ENCODE data around the gene TERB1.

Gene TERB1

DNA sequence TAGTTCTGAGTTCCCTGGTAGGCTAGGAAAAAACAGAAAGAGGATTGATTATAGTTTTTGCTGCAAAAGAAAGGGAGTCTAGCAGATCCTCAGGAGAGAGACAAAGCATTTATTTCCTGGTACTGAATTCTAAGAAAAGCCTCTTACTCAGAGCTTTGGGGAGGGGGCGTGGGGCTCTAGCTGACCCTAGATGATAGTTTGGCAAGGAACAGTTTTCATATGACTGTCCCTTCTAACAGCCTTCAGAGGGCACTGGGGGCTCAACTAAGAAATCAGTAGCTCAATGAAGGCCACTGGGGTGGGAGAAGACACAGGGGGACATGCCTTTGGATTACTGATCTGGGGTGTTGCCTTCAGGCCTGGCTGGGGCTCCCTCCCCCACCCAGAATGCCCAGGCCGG, 46.8 kb upstream of the TERB1 start:
- H3K36me3 ChIP-seq (ENCODE audit: control insufficient read depth, insufficient read depth, low read length), result no peaks in the 10 kb centered on the region
- H3K79me2 ChIP-seq, result no peaks in the 10 kb centered on the region
- H3K4me1 ChIP-seq, result no peaks in the 10 kb centered on the region
- no peak overlapping the region for H3K9ac ChIP-seq
- H3K4me3 ChIP-seq (ENCODE audit: low read depth, low read length), result no peak overlapping the region
- no peak for TF ChIP-seq CTCF (IDR thresholded peaks at IDR 0.05)
- H3K4me2 ChIP-seq (ENCODE audit: low read length), result no peak overlapping the region
- H3K27me3 ChIP-seq (ENCODE audit: control insufficient read depth, insufficient read depth, low read length), result no peaks in the 10 kb centered on the region
- H3K27ac ChIP-seq, result no peak overlapping the region
- no peak overlapping the region for H2AFZ ChIP-seq
- no peaks in the 10 kb centered on the region for H3K9me3 ChIP-seq (ENCODE audit: control insufficient read depth, low read length)

GRCh38 chr16:66847533-66848067, 46.2 kb upstream of the TERB1 start:
- TF ChIP-seq CTCF (IDR thresholded peaks at IDR 0.05), result no peak
- Histone ChIP-seq H2AFZ (no peak overlapping the region), H3K36me3 (ENCODE audit: control insufficient read depth, insufficient read depth, low read length) (no peaks in the 10 kb centered on the region), H3K4me2 (ENCODE audit: low read length) (no peak overlapping the region), H3K27me3 (ENCODE audit: control insufficient read depth, insufficient read depth, low read length) (no peaks in the 10 kb centered on the region), H3K4me3 (ENCODE audit: low read depth, low read length) (no peak overlapping the region), H3K79me2 (no peaks in the 10 kb centered on the region), H3K4me1 (no peaks in the 10 kb centered on the region), H3K9ac (no peak overlapping the region), H3K9me3 (ENCODE audit: control insufficient read depth, low read length) (no peaks in the 10 kb centered on the region), H3K27ac (no peak overlapping the region)

DNA sequence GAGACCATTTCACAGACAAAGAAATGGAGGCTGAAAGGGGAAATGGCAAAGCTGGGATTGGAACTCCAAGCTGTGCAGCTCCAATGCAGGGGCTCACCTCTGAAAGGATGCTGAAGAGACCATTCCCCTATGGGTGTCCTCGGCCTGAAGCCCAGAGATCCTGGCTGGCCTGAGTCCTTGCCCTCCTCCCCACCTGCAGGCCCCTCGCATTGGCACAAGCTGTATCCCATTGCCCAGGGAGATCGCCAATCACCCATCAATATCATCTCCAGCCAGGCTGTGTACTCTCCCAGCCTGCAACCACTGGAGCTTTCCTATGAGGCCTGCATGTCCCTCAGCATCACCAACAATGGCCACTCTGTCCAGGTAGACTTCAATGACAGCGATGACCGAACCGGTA, 45.4 kb upstream of the TERB1 start:
- Histone ChIP-seq H3K9me3 (ENCODE audit: control insufficient read depth, low read length) (no peaks in the 10 kb centered on the region), H3K36me3 (ENCODE audit: control insufficient read depth, insufficient read depth, low read length) (no peaks in the 10 kb centered on the region), H3K4me1 (no peaks in the 10 kb centered on the region), H3K9ac (no peak overlapping the region), H3K4me3 (ENCODE audit: low read depth, low read length) (no peak overlapping the region), H2AFZ (no peak overlapping the region), H3K4me2 (ENCODE audit: low read length) (no peak overlapping the region), H3K27me3 (ENCODE audit: control insufficient read depth, insufficient read depth, low read length) (no peaks in the 10 kb centered on the region), H3K27ac (no peak overlapping the region), H3K79me2 (no peaks in the 10 kb centered on the region)
- no peak for TF ChIP-seq CTCF (IDR thresholded peaks at IDR 0.05)

- Histone ChIP-seq H2AFZ (no peak overlapping the region), H3K4me3 (ENCODE audit: low read depth, low read length) (no peak overlapping the region), H3K9me3 (ENCODE audit: control insufficient read depth, low read length) (no peaks in the 10 kb centered on the region), H3K27ac (no peak overlapping the region), H3K79me2 (no peaks in the 10 kb centered on the region), H3K36me3 (ENCODE audit: control insufficient read depth, insufficient read depth, low read length) (no peaks in the 10 kb centered on the region), H3K9ac (no peak overlapping the region), H3K4me1 (no peaks in the 10 kb centered on the region), H3K27me3 (ENCODE audit: control insufficient read depth, insufficient read depth, low read length) (no peaks in the 10 kb centered on the region), H3K4me2 (ENCODE audit: low read length) (no peak overlapping the region)
- TF ChIP-seq CTCF (IDR thresholded peaks at IDR 0.05), result no peak
Measured at GRCh38 chr16:66846266-66846665, 44.9 kb upstream of the TERB1 start.

DNA sequence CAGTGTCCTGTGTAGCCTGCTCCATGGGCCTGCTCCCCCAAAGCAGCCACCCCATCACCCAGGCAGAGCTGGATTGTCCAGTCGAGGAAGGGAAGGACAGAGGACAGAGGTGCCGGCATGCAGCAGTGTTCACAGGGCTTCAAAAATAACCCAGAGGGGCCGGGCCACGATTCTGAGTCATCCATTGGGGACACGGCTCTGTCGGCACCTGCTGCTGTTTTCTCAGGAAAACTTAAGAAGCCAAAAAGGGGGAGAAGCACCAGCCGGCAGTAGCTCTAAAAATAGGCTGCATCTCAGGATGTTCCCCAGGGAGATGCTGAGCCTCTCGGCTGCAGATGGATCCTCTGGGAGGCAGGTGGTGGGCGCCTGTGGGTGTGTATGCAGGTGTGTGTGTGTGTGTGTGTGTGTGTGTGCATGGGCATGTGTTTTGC, 44.4 kb upstream of the TERB1 start:
- Histone ChIP-seq H2AFZ (no peak overlapping the region), H3K4me3 (ENCODE audit: low read depth, low read length) (no peak overlapping the region), H3K9me3 (ENCODE audit: control insufficient read depth, low read length) (no peaks in the 10 kb centered on the region), H3K9ac (no peak overlapping the region), H3K4me2 (ENCODE audit: low read length) (no peak overlapping the region), H3K4me1 (no peaks in the 10 kb centered on the region), H3K79me2 (no peaks in the 10 kb centered on the region), H3K27me3 (ENCODE audit: control insufficient read depth, insufficient read depth, low read length) (no peaks in the 10 kb centered on the region), H3K36me3 (ENCODE audit: control insufficient read depth, insufficient read depth, low read length) (no peaks in the 10 kb centered on the region), H3K27ac (no peak overlapping the region)
- no peak for TF ChIP-seq CTCF (IDR thresholded peaks at IDR 0.05)

Measured in parathyroid adenoma (tissue), 2 donors.